GM12801 (cell line): Measurements from ENCODE around the gene PRAME.

Experiments
- CTCF ChIP-seq: IDR thresholded peaks from one replicate; pipeline ENCODE4 v1.5.1; 2011; ENCODE audit warnings: control low read depth; ENCODE audit not compliant: insufficient read length; ENCODE audit errors: extremely low read depth

The PRAME gene

GRCh38 chr22:22556995-22557925 lies 1.8 kb downstream of the PRAME start:
- no peak for TF ChIP-seq CTCF

GRCh38 chr22:22556578-22556977 lies 2.5 kb downstream of the PRAME start:
- no peak for TF ChIP-seq CTCF

- no peak for TF ChIP-seq CTCF
Observed at GRCh38 chr22:22555596-22555995, 3.5 kb downstream of the PRAME start.

GRCh38 chr22:22554587-22555284 lies 4.3 kb downstream of the PRAME start:
- TF ChIP-seq CTCF = no peak

GRCh38 chr22:22553735-22554586 lies 5.1 kb downstream of the PRAME start:
- TF ChIP-seq CTCF = no peak

GRCh38 chr22:22553141-22553540 lies 5.9 kb downstream of the PRAME start:
- TF ChIP-seq CTCF = no peak

GRCh38 chr22:22552630-22553029 lies 6.4 kb downstream of the PRAME start:
- TF ChIP-seq CTCF = no peak
